CD4-positive, alpha-beta T cell treated with Interleukin-6 for 4 hours (primary cell): ENCODE measurements around the gene PRRT4.
A peak's percentile ranks its signal among the peaks of the same experiment; 100 is the strongest.

Experiments used
- DNase-seq: peaks from one replicate; pipeline ENCODE4 v3.0.0-alpha.2; 2020; ENCODE audit warnings: mixed read lengths

The PRRT4 gene

GRCh38 chr7:128394904-128395496 is 33.5 kb upstream of the PRRT4 start:
- DNase-seq = no peak

DNA sequence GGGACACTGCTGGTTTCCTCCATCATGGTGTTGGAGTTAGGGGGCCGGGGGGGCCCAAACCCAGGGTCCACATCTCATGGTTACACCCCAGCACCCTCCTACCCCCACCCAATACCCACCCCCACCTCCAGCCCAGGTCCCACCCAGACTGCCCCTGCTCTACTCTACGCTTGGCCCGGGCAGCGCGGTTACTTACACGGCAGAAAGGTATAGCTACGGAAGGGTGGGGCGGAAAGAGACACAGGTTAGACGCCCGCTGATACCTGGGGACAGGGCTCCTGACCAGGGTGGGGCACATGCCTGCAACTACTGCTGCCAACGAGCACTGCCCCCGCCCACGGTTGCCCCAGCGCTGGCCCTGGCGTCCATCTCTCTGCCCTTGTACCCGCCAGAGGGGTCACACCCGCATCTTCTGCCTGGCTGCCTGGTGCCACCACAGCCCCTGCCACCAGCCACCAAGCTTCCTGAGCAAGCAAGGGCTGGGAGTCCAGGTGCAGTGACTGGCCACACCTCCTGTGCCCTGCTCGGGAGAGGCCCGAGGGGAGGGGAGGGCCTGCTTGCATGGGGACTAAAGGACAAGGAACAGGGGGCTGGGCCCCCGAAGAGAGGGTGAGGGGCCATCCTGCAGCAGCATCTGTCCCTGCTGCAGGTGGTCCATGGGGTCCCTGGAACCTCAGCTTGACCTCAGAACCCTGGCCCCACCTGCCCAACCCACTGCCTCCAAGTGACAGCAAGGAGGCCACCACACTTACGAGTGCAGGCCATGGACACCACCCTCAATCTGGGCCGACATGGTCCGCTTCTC is 32.2 kb upstream of the PRRT4 start:
- no peak for DNase-seq

DNA sequence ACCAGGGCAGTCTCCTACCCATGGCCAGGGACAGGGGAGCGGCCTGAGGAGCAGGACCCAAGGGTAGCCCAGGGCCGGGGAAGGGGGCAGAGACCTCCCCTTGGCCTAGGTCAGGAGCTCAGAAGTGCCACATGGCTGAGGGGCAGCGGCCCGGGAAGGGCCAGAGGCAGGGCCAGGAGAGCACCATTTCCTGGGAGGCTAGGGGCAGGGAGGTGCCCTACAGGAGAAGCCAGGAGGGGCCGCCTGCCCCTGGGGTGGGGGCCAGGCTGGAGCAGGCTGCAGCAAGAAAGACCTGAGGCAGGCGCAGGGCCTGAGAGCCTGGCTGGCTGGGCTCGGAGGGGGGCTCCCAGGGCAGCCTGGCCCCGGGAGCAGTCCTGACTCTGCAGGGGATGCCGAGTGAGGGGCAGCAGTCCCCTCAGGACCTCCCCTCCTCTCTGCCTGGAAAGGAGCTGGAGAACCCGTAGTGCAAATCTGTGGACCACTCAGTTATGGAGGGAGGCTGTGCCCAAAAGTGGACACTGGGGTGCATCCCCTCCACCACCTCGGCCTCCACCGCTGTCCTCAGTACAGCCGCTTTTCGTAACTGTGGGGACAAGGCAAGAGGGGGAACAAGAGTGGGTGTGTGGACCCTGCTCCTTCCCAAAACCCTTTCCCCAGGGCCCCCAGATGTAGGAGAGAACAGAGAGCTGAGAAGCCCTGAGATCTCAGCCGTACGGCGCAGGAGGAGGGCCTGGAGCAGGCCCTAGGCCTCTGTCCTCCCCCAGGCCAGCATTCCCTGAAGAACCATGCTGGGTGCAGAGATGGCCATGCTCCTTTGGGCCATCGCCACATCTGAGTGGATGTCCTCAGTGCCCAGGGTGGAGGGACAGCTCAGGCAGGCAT is 31.2 kb upstream of the PRRT4 start:
- DNase-seq = no peak

GRCh38 chr7:128391805-128392204 is 30.3 kb upstream of the PRRT4 start:
- no peak for DNase-seq

GRCh38 chr7:128390871-128391565 is 29.5 kb upstream of the PRRT4 start:
- DNase-seq = no peak

DNA sequence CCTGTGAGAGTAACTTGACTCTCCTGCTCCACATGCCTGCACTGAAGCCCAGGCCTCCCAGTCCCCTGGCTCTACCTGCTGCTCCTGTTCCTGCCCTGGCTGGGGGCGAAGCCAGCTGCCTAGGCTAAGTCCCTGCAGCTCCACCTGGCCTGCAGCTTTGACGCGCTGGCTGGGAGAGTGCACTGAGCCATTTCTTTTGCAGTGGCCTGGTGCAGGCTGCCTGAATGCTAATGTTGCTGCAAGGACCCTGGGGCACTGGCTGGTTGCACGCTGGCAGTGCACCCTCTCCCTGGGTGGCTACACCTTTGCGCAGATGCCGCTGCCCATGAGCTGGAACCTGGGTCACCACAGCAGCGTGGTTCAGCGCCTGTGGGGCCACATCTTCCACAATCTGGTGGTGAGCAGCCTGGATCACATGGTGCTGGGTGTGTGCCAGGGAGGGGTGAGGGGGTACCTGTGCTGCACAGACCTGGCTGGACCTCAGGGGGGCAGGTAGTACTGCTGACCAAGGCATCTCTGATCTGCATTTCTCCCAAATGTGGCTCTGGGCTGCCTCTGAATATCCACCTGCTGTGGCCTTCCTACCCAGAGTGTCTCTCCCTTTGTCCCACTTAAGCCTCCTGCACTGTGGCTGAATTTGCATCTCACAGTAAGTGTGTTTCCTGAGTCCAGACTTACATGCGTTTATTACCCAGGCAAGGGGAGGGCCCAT is 28.3 kb upstream of the PRRT4 start:
- DNase-seq = no peak

GRCh38 chr7:128389085-128389617 is 27.7 kb upstream of the PRRT4 start:
- DNase-seq = no peak

DNA sequence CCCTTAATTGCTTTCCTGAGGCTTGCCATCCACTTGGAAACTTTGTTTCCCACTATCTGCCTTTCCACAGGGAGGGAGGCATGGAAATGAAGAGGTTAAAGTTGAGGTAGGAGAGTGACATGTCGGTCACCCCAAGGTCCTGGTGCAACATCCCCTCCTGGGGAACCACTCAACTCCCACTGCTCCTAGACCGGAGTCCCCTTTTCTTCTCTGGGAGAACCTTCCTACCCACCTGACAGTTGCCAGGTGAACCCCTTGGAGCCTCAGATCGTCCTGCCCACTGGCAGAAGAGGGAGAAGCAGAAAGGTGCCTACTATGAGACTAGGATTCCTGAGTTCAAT is 26.6 kb upstream of the PRRT4 start:
- DNase-seq = no peak

DNA sequence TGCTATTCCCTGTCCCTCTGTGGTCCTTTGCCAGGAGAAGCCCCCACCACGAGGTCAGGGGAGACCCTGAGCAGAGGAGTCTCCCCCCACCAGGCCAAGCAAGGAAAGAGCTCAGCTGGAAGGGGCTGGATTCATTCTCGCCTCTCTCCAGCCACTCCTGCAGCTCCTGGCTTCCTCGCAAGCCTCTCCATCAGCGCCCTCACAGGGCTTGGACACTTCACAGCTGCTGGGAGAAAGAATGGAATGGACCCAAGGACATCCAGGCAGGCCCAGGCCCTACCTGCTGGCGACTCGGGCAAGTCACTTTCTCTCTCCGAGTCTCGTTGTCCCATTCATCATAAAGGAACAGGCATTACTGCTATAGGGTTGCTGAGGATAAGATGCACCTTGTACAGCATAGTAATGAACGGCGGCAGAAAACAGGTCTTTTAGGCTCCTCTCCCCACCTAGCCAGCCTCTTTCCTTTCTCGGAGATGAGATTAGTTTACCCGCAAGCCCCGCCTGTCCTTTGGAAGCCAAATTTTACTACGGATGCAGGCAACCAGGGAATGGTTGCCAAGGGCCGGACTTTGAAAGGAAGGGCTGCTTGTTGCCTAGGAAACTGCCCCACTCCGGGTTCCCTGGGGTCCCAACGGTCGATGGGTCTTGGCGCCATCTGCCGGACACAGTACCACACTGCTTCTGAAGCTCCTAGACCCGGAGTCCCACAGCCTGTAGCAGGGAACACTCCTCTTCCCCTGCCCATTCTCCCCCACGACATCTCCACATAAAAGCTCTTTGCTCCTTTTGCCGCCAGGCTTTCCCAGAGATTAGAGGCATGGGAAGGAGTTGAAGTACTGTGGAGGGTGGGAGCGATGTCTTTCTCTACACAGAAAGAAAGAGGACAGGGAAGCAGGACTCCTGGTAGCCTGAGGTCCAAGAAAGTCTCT is 26.0 kb upstream of the PRRT4 start:
- DNase-seq = peak; percentile 74

- no peak for DNase-seq
These were observed 24.8 kb upstream of the PRRT4 start for GRCh38 chr7:128385988-128386925.

GRCh38 chr7:128384726-128385125 is 23.2 kb upstream of the PRRT4 start:
- DNase-seq = no peak

DNA sequence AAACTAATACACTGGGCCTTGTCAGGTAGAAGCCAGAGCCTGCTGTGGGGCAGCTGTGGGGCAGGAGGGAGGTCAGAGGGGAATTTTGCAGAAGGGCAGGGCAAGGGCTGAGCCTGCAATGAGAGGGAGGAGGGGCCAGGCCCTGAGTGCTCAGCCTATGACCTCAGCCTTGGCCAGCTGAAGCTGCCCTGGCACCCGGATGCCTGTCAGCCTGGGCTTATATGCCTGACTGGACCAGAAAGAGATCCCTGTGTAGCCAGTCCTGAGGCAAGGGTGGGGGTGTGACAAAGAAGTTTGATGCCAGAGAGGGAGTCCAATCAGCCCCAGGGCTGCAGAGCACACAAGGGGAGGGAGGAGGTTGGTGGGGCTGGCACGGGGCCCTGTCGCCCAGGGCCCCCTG is 22.3 kb upstream of the PRRT4 start:
- DNase-seq = no peak

- DNase-seq = peak; percentile 41
These were observed 19.8 kb upstream of the PRRT4 start for GRCh38 chr7:128381161-128381821.

- no peak for DNase-seq
These were observed 19.1 kb upstream of the PRRT4 start for GRCh38 chr7:128380483-128381106.

DNA sequence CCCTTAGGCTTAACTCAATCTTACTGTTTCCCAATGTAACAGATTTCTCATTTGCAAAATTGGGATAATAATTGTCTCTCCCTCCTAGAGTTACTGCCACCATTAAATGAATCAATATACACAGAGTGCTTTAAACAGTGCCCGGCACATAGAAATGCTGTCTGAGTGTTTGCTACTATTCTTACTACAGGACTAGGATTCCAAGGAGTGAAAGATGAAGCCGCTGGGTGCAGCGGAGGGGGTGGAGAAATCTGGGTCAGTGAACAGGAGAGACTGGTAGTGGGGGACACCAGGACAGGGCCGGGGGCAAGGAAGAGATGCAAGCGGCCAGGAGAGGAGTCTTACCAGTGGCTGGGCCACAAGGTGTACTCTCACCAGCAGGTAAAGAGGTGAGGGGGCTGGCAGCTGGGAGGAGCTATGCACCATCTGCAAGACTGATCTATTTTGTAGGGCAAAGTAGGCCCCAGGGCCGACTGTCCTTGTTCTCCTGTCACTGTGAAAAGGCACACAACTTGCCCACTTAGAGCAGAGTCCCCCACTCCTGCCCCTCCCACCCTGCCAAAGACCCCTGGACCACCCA is 18.5 kb upstream of the PRRT4 start:
- DNase-seq = no peak

- DNase-seq = no peak
These were observed 17.1 kb upstream of the PRRT4 start for GRCh38 chr7:128378637-128379036.

DNA sequence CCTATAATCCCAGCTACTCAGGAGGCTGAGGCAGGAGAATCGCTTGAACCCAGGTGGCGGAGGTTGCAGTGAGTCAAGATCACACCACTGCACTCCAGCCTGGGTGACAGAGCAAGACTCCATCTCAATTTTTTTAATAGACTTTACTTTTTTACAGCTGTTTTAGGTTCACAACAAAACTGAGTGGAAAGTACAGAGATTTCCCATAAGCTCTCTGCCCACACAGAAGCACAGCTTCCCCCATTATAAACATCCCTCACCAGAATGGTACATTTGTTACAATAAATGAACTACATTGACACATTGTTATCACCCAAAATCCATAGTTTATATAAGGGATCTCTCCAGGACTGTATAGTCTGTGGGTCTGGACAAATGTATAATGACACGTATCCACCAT is 14.6 kb upstream of the PRRT4 start:
- no peak for DNase-seq

DNA sequence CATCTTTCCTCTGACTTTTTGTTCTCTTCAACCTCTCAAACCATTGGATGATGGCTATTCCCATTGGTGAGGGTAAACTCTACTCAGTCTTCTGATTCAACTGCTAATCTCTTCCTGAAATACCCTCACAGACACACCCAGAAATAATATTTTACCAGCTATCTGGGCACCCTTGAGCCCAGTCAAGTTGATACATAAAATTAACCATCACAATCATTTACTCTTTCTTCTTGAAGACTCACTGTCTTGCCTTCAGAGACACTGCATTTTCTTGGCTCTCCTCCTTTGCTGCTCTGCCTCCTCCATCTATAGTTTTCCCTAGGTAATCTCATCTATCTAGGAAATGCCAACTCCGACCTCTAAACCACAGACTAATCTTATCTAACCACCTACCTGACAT is 12.6 kb upstream of the PRRT4 start:
- no peak for DNase-seq
